Lung (tissue), 12 donors: ENCODE measurements around the gene ROR1. TPM values are rescaled to one million over a fixed set of nuclear protein-coding genes. Genes with fewer than 3 reads are reported as not detected.

ENCODE experiments used
- ATAC-seq: fragments of 200-7000 bp; cut with Tn5 transposase; one replicate; pipeline ENCODE4 v1.9.1; 2020; ENCODE audit warnings: moderate number of reproducible peaks; ENCODE audit not compliant: insufficient read depth, low FRiP score
- DNase-seq, 3 donors: peaks; one replicate each; pipeline ENCODE4 v3.0.0-alpha.2; 2013 to 2017
- H3K27ac ChIP-seq, 2 donors: one replicate each; pipeline ENCODE4 v1.5.1; 2013; ENCODE audit warnings: mild to moderate bottlenecking in 2 of 2, moderate library complexity in 2 of 2, control low read depth in 1 of 2, inconsistent platforms in 1 of 2, low read depth in 1 of 2, low read length in 1 of 2
- H3K27me3 ChIP-seq, 3 donors: one replicate each; pipeline ENCODE4 v1.5.1; 2013; ENCODE audit warnings: low read length in 2 of 3; ENCODE audit not compliant: control insufficient read depth in 3 of 3, insufficient read depth in 3 of 3
- H3K36me3 ChIP-seq, 4 donors: one replicate each; pipeline ENCODE4 v1.5.1; 2013; ENCODE audit warnings: low read length in 4 of 4, mild to moderate bottlenecking in 1 of 4, moderate library complexity in 1 of 4; ENCODE audit not compliant: control insufficient read depth in 4 of 4, insufficient read depth in 4 of 4
- H3K4me1 ChIP-seq, 5 donors: one replicate each; pipeline ENCODE4 v1.5.1; 2013; ENCODE audit warnings: low read length in 5 of 5, mild to moderate bottlenecking in 2 of 5, moderate library complexity in 1 of 5; ENCODE audit not compliant: control insufficient read depth in 5 of 5, insufficient read depth in 5 of 5
- H3K4me3 ChIP-seq: one replicate; pipeline ENCODE4 v1.5.1; 2013; ENCODE audit warnings: mild to moderate bottlenecking, control low read depth, moderate library complexity
- H3K9ac ChIP-seq, 2 donors: one replicate each; pipeline ENCODE4 v1.5.1; 2013; ENCODE audit warnings: low read length in 2 of 2, control low read depth in 1 of 2; ENCODE audit not compliant: insufficient read depth in 1 of 2
- H3K9me3 ChIP-seq, 4 donors: one replicate each; pipeline ENCODE4 v1.5.1; 2013; ENCODE audit warnings: low read length in 3 of 4, mild to moderate bottlenecking in 1 of 4, moderate library complexity in 1 of 4; ENCODE audit not compliant: control insufficient read depth in 4 of 4, insufficient read depth in 3 of 4
- CTCF ChIP-seq: IDR thresholded peaks from 2 replicates; pipeline ENCODE4 v1.5.1; 2012; ENCODE audit warnings: mild to moderate bottlenecking; ENCODE audit errors: control extremely low read depth, extremely low read depth
- WGBS, 2 donors: extraction: QIAGEN DNeasy Blood & Tissue Kit; methylation state at CpG; one replicate each; pipeline ENCODE4 v1.1.7; 2013; 5-methylcytosine and 5-hydroxymethylcytosine counted together
- polyA plus RNA-seq, 2 donors: library from polyadenylated mRNA; stranded (reverse); fragments of 200-250 nt; gene quantifications; one replicate each; pipeline ENCODE4 v1.2.1, GENCODE V29; 2013
- total RNA-seq, 2 donors: library from RNA; depleted of rRNA in 1 of 2; stranded (reverse); fragments of >200 nt in 1 of 2; gene quantifications; one replicate each; pipeline ENCODE4 v1.2.1, GENCODE V29; 2014 to 2021
- donor health status: control.
- donor health status: control.
- donor health status: Bipolar disorder and iron deficiency.
- donor health status: healthy.
- donor health status: DM: yes; HTN: yes; CAD: no.

ROR1 gene
- total and polyA plus RNA-seq, 4 donors: 2.9 to 47.0 (median 14.0) TPM

GRCh38 chr1:63865561-63865960 is 91.7 kb downstream of the ROR1 start:
- WGBS, 2 donors: 74 to 79% methylated on average over 4 of the region's 4 CpGs
- ATAC-seq (no peak), DNase-seq (peak in 1 of 3 donors; percentile 51)

GRCh38 chr1:63866084-63866483 is 92.3 kb downstream of the ROR1 start:
- Histone ChIP-seq H3K9ac (no peak overlapping the region), H3K9me3 (no peaks in the 10 kb centered on the region), H3K27me3 (no peaks in the 10 kb centered on the region), H3K4me1 (peaks cover 3 to 41% (median 22%) of the 10 kb centered on the region in 5 donors), H3K36me3 (no peaks in the 10 kb centered on the region), H3K27ac (no peak overlapping the region), H3K4me3 (no peak overlapping the region)
- ATAC-seq (no peak), DNase-seq (no peak)
- WGBS, 2 donors: 63 to 78% methylated on average over 3 of the region's 3 CpGs
- no peak for TF ChIP-seq CTCF

More at GRCh38 chr1:63865561-63865960, 91.7 kb downstream of the ROR1 start:
- H3K9me3 ChIP-seq: no peaks in the 10 kb centered on the region
- H3K27ac ChIP-seq: no peak overlapping the region
- no peaks in the 10 kb centered on the region for H3K27me3 ChIP-seq
- no peak for TF ChIP-seq CTCF
- H3K9ac ChIP-seq: no peak overlapping the region
- H3K4me1 ChIP-seq: peaks cover 3 to 41% (median 24%) of the 10 kb centered on the region in 5 donors
- H3K4me3 ChIP-seq: no peak overlapping the region
- H3K36me3 ChIP-seq: no peaks in the 10 kb centered on the region

- Histone ChIP-seq H3K27ac (no peak overlapping the region), H3K4me1 (peaks cover 1 to 40% (median 18%) of the 10 kb centered on the region in 5 donors), H3K4me3 (no peak overlapping the region), H3K27me3 (no peaks in the 10 kb centered on the region), H3K9me3 (no peaks in the 10 kb centered on the region), H3K9ac (no peak overlapping the region), H3K36me3 (no peaks in the 10 kb centered on the region)
- no peak for DNase-seq
- WGBS, 2 donors: 87 to 91% methylated on average over 14 of the region's 14 CpGs
- ATAC-seq: no peak
- no peak for TF ChIP-seq CTCF
Observed at GRCh38 chr1:63867429-63868176, 93.8 kb downstream of the ROR1 start.
